ENCODE results near the gene ARHGAP12.
A peak's percentile ranks its signal among the peaks of the same experiment; 100 is the strongest.
"Not testable (repeated sequence)": the region's sequence is repeated elsewhere in the genome, so short reads cannot be mapped to it uniquely, and the experiment has no call there.

ARHGAP12 gene, protein sequence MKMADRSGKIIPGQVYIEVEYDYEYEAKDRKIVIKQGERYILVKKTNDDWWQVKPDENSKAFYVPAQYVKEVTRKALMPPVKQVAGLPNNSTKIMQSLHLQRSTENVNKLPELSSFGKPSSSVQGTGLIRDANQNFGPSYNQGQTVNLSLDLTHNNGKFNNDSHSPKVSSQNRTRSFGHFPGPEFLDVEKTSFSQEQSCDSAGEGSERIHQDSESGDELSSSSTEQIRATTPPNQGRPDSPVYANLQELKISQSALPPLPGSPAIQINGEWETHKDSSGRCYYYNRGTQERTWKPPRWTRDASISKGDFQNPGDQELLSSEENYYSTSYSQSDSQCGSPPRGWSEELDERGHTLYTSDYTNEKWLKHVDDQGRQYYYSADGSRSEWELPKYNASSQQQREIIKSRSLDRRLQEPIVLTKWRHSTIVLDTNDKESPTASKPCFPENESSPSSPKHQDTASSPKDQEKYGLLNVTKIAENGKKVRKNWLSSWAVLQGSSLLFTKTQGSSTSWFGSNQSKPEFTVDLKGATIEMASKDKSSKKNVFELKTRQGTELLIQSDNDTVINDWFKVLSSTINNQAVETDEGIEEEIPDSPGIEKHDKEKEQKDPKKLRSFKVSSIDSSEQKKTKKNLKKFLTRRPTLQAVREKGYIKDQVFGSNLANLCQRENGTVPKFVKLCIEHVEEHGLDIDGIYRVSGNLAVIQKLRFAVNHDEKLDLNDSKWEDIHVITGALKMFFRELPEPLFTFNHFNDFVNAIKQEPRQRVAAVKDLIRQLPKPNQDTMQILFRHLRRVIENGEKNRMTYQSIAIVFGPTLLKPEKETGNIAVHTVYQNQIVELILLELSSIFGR

DNA sequence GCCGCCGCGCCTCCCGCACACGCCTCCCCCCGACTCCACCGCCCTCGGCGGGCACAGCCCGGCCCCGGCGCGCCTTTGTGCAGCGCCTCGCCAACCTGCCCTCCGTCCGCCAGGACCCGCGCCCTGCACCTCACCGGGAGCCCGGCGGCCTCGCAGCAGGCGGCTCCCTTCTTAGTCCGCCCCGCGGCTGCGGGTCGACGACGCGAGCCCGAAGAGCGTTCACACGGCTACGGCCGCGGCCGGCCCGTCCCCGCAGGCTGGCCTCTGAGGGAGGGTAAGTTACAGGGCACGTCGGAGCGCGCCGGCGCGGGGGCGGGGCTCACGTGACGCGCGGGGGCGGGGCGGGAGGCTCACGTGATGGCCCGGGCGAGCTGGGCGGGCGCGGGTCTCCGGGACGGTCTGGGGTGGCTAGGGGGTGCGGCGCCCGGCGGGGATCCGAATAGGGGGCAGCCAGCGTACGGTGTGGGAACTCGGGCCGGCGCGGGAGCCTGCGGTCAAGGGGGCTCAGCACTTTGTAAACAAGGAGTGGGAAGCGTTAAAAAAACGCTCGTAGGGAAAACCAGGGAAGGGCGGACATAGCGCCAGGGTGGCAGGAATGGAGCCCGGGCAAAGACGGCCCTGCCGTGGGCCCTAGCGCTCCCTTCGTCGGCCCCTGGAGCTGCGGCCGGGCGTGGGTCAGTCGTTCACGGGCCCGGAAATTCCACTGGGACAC lies at the start of gene ARHGAP12:
TSS of gene ARHGAP12 (minus strand) at position 283 of the 712 bp plus-strand sequence. CDS start 19,976 bp downstream, outside the sequence.
- peak; percentile 84 for DNase-seq (ENCODE audit: low spot score)

DNA sequence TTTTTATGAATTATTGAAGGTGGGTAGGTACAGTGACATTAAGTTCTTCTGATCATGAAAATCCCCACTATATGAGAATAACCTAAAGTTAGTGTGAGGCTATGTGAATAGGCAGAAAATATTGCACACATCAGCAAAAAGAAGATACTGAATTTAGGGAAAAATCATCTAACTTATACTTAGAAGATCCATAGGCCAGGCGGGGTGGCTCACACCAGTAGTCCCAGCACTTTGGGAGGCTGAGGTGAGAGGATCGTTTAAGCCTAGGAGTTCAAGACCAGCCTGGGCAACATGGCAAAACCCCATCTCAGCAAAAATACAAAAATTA lies 49.5 kb upstream of the ARHGAP12 start:
- no peak for DNase-seq (ENCODE audit: low spot score)

- peak; percentile 55 for DNase-seq (ENCODE audit: low spot score)
Observed at GRCh38 chr10:31977440-31978155, 49.0 kb upstream of the ARHGAP12 start.

- no peak for DNase-seq (ENCODE audit: low spot score)
Observed at GRCh38 chr10:31975157-31975765, 46.6 kb upstream of the ARHGAP12 start.

GRCh38 chr10:31974434-31975124 lies 45.9 kb upstream of the ARHGAP12 start:
- no peak for DNase-seq (ENCODE audit: low spot score)

GRCh38 chr10:31972519-31973041 lies 43.9 kb upstream of the ARHGAP12 start:
- DNase-seq (ENCODE audit: low spot score): no peak

GRCh38 chr10:31969847-31970246 lies 41.2 kb upstream of the ARHGAP12 start:
- not testable (repeated sequence) for DNase-seq (ENCODE audit: low spot score)

DNA sequence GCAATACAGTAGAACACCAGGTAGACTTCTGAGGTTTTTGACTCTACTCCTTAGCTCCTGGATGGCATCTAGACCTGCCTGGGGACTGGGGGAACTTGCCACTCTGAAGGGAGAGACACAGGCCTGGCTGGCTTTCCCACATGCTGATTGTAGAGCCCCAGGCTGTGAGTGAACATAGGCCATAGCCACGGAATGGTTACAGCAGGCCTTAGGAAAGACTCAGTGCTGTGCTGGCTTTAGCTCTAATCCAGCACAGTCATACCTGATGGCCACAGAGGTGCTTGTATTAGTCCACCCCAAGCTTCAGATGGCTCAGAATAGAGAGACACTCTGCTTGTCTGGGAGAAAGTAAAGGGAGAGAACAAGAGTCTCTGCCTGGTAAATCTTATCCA lies 35.0 kb upstream of the ARHGAP12 start:
- DNase-seq (ENCODE audit: low spot score): no peak

DNA sequence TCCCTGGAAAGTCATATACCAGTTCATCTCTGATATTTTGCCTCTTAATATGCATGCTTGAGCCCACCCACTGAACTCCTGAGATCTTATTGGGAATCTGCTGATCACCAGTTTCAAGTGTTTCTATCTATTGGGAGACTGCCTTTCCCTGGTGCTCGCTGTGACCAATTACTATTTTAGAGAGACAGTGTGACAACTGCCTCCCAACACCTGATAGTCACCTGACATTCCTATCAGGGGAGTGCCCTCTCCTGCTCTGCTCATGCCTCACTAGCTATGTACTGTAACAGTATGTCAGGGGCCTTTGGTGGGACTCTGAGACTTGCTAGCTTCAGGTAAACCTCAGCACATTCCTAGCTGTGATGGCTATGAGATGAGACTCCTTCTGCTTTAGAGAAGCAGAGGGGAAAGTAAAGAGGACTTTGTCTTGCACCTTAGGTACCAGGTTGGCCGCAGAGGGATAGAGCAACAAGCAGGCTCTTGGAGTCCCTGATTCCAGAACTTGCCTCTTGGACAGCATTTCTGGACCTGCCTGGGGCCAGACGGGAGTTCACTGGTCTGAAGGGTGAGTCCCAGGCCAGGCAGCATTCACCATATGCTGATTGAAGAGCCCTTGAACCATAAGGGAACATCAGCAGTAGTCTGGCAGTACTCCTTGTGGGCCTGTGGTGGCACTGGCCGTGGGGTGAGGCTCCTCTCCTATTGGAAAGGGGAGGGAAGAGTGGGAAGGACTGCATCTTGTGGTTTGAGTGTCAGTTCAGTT lies 34.4 kb upstream of the ARHGAP12 start:
- no peak for DNase-seq (ENCODE audit: low spot score)

DNA sequence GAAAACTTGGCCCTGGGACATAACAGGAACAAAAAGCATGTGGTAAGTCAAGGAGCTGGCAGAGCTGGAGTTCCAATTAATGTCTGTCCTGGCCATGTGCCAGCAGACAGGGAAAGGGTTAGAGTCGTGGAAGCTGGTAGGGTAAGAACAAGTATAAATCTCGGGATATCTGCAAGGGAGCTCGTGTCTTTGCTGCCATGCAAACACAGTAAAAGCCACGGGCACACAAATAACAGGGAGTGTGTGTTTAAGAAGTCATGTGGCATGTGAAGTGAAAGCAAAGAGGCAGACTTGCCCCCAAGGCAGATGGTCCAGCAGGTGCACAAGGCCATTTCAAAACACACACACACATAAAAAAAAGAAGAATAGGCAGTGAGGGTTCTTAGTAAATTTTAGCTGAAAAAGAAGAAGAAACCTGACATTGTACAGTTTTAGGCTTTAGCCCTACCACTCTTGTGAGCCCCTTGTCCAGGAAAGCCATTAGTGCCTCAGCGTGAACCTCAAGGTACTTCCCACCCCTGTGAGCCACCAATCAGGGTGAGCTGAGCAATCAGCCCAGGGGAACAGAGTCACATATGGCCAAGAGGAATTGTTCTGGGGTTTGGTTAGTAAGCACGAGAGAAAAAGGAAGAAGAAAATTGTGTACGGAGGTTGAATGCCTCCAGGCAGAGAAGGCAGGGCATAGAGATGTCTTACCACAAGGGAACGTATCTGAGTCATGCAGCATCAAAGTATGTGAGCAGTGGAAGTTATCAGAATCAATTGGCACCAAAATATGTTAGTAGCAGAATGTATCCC lies 32.8 kb upstream of the ARHGAP12 start:
- DNase-seq (ENCODE audit: low spot score): peak; percentile 49

GRCh38 chr10:31959461-31960173 lies 31.0 kb upstream of the ARHGAP12 start:
- no peak for DNase-seq (ENCODE audit: low spot score)

DNA sequence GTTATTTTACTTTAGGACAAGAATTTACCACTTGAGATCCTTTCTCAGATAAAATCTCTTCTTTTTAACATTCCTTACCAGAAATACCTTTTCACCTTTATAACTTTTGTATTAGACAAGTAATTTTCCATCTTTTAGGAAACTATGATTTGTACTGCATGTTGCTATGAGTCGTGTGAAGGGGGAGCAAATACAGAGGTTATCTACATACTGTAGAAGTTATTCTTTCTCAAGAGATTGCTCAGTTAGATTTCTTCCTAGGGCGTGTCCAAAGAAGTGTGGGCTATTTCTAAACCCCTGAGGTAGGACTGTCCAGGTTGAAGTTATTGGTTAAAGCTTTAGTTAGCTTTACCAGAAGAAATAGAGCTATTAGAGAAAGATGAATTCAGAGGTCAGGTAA lies 30.2 kb upstream of the ARHGAP12 start:
- no peak for DNase-seq (ENCODE audit: low spot score)

DNA sequence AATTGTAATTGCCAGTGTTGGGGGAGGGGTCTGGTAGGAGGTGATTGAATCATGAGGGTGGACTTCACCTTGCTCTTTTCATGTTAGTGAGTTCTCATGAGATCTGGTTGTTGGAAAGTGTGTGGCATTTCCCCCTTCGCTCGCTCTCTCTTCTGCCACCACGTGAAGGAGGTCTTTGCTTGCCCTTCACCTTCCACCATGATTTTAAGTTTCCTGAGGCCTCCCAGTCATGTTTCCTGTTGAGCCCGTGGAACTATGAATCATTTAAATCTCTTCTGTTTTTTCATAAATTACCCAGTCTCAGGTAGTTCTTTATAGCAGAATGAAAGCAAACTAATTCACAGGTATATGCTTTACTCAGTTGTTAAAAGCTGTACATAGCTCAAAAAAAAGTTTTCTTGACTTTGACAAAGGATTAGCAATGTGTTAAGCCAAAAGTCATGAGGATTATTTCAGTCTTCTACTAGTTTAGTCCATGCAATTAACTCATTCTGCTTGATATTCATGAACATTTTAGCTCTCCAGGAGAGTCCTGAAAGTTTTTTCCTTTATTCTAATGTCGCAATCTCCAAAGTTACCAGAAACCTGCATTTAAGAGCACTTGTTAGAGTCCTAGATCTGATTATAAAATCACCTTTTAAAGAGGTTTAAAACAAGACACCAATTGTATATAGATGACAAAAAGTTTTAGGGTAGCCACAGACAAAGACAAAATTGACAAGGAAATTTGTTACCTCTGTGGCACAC lies 27.7 kb upstream of the ARHGAP12 start:
- no peak for DNase-seq (ENCODE audit: low spot score)

GRCh38 chr10:31954410-31955191 lies 26.0 kb upstream of the ARHGAP12 start:
- DNase-seq (ENCODE audit: low spot score): no peak

DNA sequence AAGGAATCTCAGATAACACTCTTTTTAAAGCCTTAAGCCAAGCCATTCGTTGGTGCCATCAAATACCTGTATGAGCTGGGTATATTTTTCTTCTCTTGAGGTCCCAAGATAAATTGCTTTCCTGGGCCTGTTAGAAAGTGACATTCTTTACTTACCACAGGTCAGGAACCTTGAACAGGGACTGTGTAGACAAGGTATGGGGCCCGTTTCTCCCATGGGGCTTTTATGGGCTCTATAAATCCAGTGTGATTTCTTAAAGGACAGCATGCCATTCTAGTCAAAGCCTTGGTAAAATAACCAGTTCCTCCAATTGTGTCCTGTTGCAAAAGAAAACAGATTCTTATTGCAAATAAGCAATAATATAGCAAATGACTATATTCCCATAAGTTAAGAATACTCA lies 24.8 kb upstream of the ARHGAP12 start:
- no peak for DNase-seq (ENCODE audit: low spot score)

GRCh38 chr10:31953080-31953479 lies 24.4 kb upstream of the ARHGAP12 start:
- no peak for DNase-seq (ENCODE audit: low spot score)

- DNase-seq (ENCODE audit: low spot score): no peak
Observed at GRCh38 chr10:31952066-31952465, 23.4 kb upstream of the ARHGAP12 start.

All from AG08395 (cell line).